Endodermal cell (in vitro differentiated cells): ENCODE data around the gene TMEM38A. TPM values are rescaled to one million over a fixed set of nuclear protein-coding genes. Genes with fewer than 3 reads are reported as not detected.

Experiments used
- DNase-seq: peaks from one replicate; pipeline ENCODE4 v3.0.0-alpha.2; 2017
- H3K27ac ChIP-seq: 2 replicates; pipeline ENCODE4 v1.5.1; 2013; ENCODE audit warnings: mild to moderate bottlenecking, low read depth, low read length, moderate library complexity
- H3K27me3 ChIP-seq: 2 replicates; pipeline ENCODE4 v1.6.1; 2013; ENCODE audit warnings: mild to moderate bottlenecking, low read length, moderate library complexity; ENCODE audit not compliant: insufficient read depth, control insufficient read depth, poor library complexity, severe bottlenecking
- H3K36me3 ChIP-seq: 2 replicates; pipeline ENCODE4 v1.7.0; 2013; ENCODE audit warnings: mild to moderate bottlenecking, low read length, moderate library complexity; ENCODE audit not compliant: control insufficient read depth, insufficient read depth
- H3K4me1 ChIP-seq: one replicate; pipeline ENCODE4 v1.7.0; 2013; ENCODE audit warnings: low read length; ENCODE audit not compliant: control insufficient read depth, insufficient read depth
- H3K4me3 ChIP-seq: 2 replicates; pipeline ENCODE4 v1.5.1; 2013; ENCODE audit warnings: mild to moderate bottlenecking, low read length, moderate library complexity
- H3K9ac ChIP-seq: 2 replicates; pipeline ENCODE4 v1.6.1; 2013; ENCODE audit warnings: mild to moderate bottlenecking, low read length, moderate library complexity; ENCODE audit not compliant: poor library complexity, severe bottlenecking; ENCODE audit errors: extremely low read depth
- H3K9me3 ChIP-seq: 2 replicates; pipeline ENCODE4 v1.6.1; 2013; ENCODE audit warnings: mild to moderate bottlenecking, low read length, moderate library complexity; ENCODE audit not compliant: control insufficient read depth
- H3K27ac Mint-ChIP-seq: 2 replicates; pipeline ENCODE4 v1.8.0; 2020; ENCODE audit warnings: mixed read lengths
- H3K27me3 Mint-ChIP-seq: 2 replicates; pipeline ENCODE4 v1.8.0; 2021; ENCODE audit warnings: mild to moderate bottlenecking, mixed read lengths; ENCODE audit not compliant: insufficient read depth
- H3K36me3 Mint-ChIP-seq: 2 replicates; pipeline ENCODE4 v1.8.0; 2020; ENCODE audit warnings: low read depth, mixed read lengths
- H3K4me1 Mint-ChIP-seq: 2 replicates; pipeline ENCODE4 v1.8.0; 2020; ENCODE audit warnings: mixed read lengths
- H3K4me3 Mint-ChIP-seq: 2 replicates; pipeline ENCODE4 v1.8.0; 2020; ENCODE audit warnings: mild to moderate bottlenecking, moderate library complexity, mixed read lengths
- H3K9me3 Mint-ChIP-seq: 2 replicates; pipeline ENCODE4 v1.8.0; 2020; ENCODE audit warnings: mild to moderate bottlenecking, mixed read lengths
- CTCF ChIP-seq: fragments of 200-600 bp; sonication (generic); conservative IDR thresholded peaks from 2 replicates; pipeline ENCODE4 v1.5.0; 2021; ENCODE audit warnings: antibody characterized with exemption, mild to moderate bottlenecking
- WGBS, 2 experiments: methylation state at CpG; one replicate each; pipeline versions ENCODE4 v1.1.5 to v1.1.7; 2013; ENCODE audit warnings: missing lambda C conversion rate in 2 of 2, mixed read lengths in 1 of 2; ENCODE audit not compliant: insufficient coverage in 1 of 2, insufficient read length in 1 of 2; 5-methylcytosine and 5-hydroxymethylcytosine counted together
- total RNA-seq, 2 donors: library from RNA; stranded (reverse); fragmentation: NEBNext Ultra II Directional in 1 of 2; extraction: Animal tissue kit (Norgen Biotek cat#: 25700) in 1 of 2; gene quantifications; 2 replicates in 1 of 2; 3 replicates in 1 of 2; pipeline ENCODE4 v1.2.1, GENCODE V29; 2021

The TMEM38A gene
- total RNA-seq, 2 donors from 2014 or later: 5.1 to 6.8 TPM

GRCh38 chr19:16614941-16615340, 46.0 kb upstream of the TMEM38A start:
- H3K4me1 ChIP-seq: no peaks in the 10 kb centered on the region
- WGBS, 2 experiments: 66% methylated on average over 2 of the region's 2 CpGs
- H3K36me3 Mint-ChIP-seq: no peaks in the 10 kb centered on the region
- H3K36me3 ChIP-seq: no peaks in the 10 kb centered on the region
- H3K27me3 ChIP-seq: no peaks in the 10 kb centered on the region
- H3K27ac ChIP-seq: no peak overlapping the region
- no peak overlapping the region for H3K4me3 Mint-ChIP-seq
- H3K4me3 ChIP-seq: no peak overlapping the region
- H3K4me1 Mint-ChIP-seq: peaks cover 30% of the 10 kb centered on the region
- H3K9me3 ChIP-seq: no peaks in the 10 kb centered on the region
- H3K27ac Mint-ChIP-seq: no peak overlapping the region
- no peak for DNase-seq
- H3K9ac ChIP-seq: no peak overlapping the region
- no peak for TF ChIP-seq CTCF
- H3K9me3 Mint-ChIP-seq: no peaks in the 10 kb centered on the region
- no peaks in the 10 kb centered on the region for H3K27me3 Mint-ChIP-seq

GRCh38 chr19:16615808-16616207, 45.1 kb upstream of the TMEM38A start:
- Mint-ChIP-seq H3K9me3 (no peaks in the 10 kb centered on the region), H3K4me1 (peaks cover 35% of the 10 kb centered on the region), H3K36me3 (no peaks in the 10 kb centered on the region), H3K4me3 (no peak overlapping the region), H3K27me3 (no peaks in the 10 kb centered on the region), H3K27ac (no peak overlapping the region)
- H3K4me3 ChIP-seq: no peak overlapping the region
- WGBS, 2 experiments: 75 to 80% methylated on average over 1 of the region's 1 CpG
- no peaks in the 10 kb centered on the region for H3K27me3 ChIP-seq
- H3K27ac ChIP-seq: no peak overlapping the region
- H3K4me1 ChIP-seq: no peaks in the 10 kb centered on the region
- no peak for TF ChIP-seq CTCF
- H3K9ac ChIP-seq: no peak overlapping the region
- DNase-seq: peak; percentile 70
- H3K9me3 ChIP-seq: no peaks in the 10 kb centered on the region
- peaks cover under 1% of the 10 kb centered on the region for H3K36me3 ChIP-seq

GRCh38 chr19:16618248-16618647, 42.7 kb upstream of the TMEM38A start:
- no peaks in the 10 kb centered on the region for H3K36me3 Mint-ChIP-seq
- Histone ChIP-seq H3K4me3 (no peak overlapping the region), H3K9ac (no peak overlapping the region), H3K9me3 (no peaks in the 10 kb centered on the region), H3K27ac (no peak overlapping the region), H3K27me3 (no peaks in the 10 kb centered on the region), H3K36me3 (peaks cover 3% of the 10 kb centered on the region), H3K4me1 (no peaks in the 10 kb centered on the region)
- H3K27ac Mint-ChIP-seq: peak overlapping the region; percentile 35
- H3K4me1 Mint-ChIP-seq: peaks cover 30% of the 10 kb centered on the region
- no peaks in the 10 kb centered on the region for H3K9me3 Mint-ChIP-seq
- no peak for TF ChIP-seq CTCF
- no peak overlapping the region for H3K4me3 Mint-ChIP-seq
- H3K27me3 Mint-ChIP-seq: no peaks in the 10 kb centered on the region
- no peak for DNase-seq
- 96 to 100% methylated on average over 1 to 7 of the region's 7 CpGs for WGBS, 2 experiments
